GM18502 (cell line): ENCODE results near the gene VEGFD.
"Not testable (repeated sequence)": the region's sequence is repeated elsewhere in the genome, so short reads cannot be mapped to it uniquely, and the experiment has no call there.

Source experiments
- ATAC-seq: cut with Tn5 transposase; IDR thresholded peaks from one replicate; pipeline ENCODE4 v1.9.1; 2021; ENCODE audit warnings: mild to moderate bottlenecking; ENCODE audit not compliant: unreplicated experiment, poor library complexity

Gene VEGFD

GRCh38 chrX:15314472-15314871 is 69.7 kb downstream of the VEGFD start:
- ATAC-seq: no peak

- no peak for ATAC-seq
Observed at GRCh38 chrX:15311119-15311518, 73.1 kb downstream of the VEGFD start.

GRCh38 chrX:15310117-15310516 is 74.1 kb downstream of the VEGFD start:
- no peak for ATAC-seq

- ATAC-seq: not testable (repeated sequence)
Observed at GRCh38 chrX:15305899-15306298, 78.3 kb downstream of the VEGFD start.

GRCh38 chrX:15301924-15302323 is 82.3 kb downstream of the VEGFD start:
- ATAC-seq: no peak

GRCh38 chrX:15299941-15300851 is 84.0 kb downstream of the VEGFD start:
- no peak for ATAC-seq

GRCh38 chrX:15298780-15299179 is 85.4 kb downstream of the VEGFD start:
- ATAC-seq: no peak

- no peak for ATAC-seq
Observed at GRCh38 chrX:15298201-15298600, 86.0 kb downstream of the VEGFD start.
